Esophagus (tissue), 2 donors: ENCODE results near the gene MFSD8. TPM values are rescaled to one million over a fixed set of nuclear protein-coding genes. Genes with fewer than 3 reads are reported as not detected.

ENCODE experiments used
- H3K27ac ChIP-seq, 2 donors: one replicate each; pipeline ENCODE4 v1.5.1; 2013; ENCODE audit warnings: low read depth in 2 of 2, mild to moderate bottlenecking in 2 of 2, inconsistent platforms in 1 of 2, low read length in 1 of 2, moderate library complexity in 1 of 2
- H3K27me3 ChIP-seq, 2 donors: one replicate each; pipeline ENCODE4 v1.6.1; 2013; ENCODE audit warnings: low read length in 2 of 2, control low read depth in 1 of 2, mild to moderate bottlenecking in 1 of 2; ENCODE audit not compliant: insufficient read depth in 2 of 2, control insufficient read depth in 1 of 2
- H3K36me3 ChIP-seq, 2 donors: one replicate each; pipeline ENCODE4 v1.6.1; 2013; ENCODE audit warnings: low read length in 1 of 2; ENCODE audit not compliant: control insufficient read depth in 2 of 2, insufficient read depth in 2 of 2
- H3K4me1 ChIP-seq, 2 donors: one replicate each; pipeline ENCODE4 v1.6.1; 2013; ENCODE audit warnings: low read length in 1 of 2; ENCODE audit not compliant: control insufficient read depth in 2 of 2, insufficient read depth in 2 of 2
- H3K4me3 ChIP-seq, 2 donors: one replicate each; pipeline ENCODE4 v1.5.1; 2013; ENCODE audit warnings: low read length in 2 of 2, mild to moderate bottlenecking in 2 of 2, low read depth in 1 of 2, moderate library complexity in 1 of 2
- H3K9me3 ChIP-seq, 2 donors: one replicate each; pipeline ENCODE4 v1.6.1; 2013; ENCODE audit warnings: mild to moderate bottlenecking in 2 of 2, low read depth in 1 of 2, low read length in 1 of 2, moderate library complexity in 1 of 2; ENCODE audit not compliant: control insufficient read depth in 2 of 2, insufficient read depth in 1 of 2
- WGBS, 2 donors: extraction: QIAGEN DNeasy Blood & Tissue Kit; methylation state at CpG; one replicate each; pipeline ENCODE4 v1.1.7; 2013; 5-methylcytosine and 5-hydroxymethylcytosine counted together
- polyA plus RNA-seq, 2 donors: library from polyadenylated mRNA; stranded (reverse); fragments of 200-250 nt; gene quantifications; one replicate each; pipeline ENCODE4 v1.2.3, GENCODE V29; 2013
- donor health status: healthy with polysubstance abuse.
- donor health status: Bipolar disorder and iron deficiency.

MFSD8 gene
- polyA plus RNA-seq, 2 donors, result 7.6 to 10.5 TPM

- no peaks in the 10 kb centered on the region for H3K9me3 ChIP-seq
- no peaks in the 10 kb centered on the region for H3K4me1 ChIP-seq
- H3K27me3 ChIP-seq, result no peaks in the 10 kb centered on the region
- no peaks in the 10 kb centered on the region for H3K36me3 ChIP-seq
- H3K27ac ChIP-seq, result no peak overlapping the region
- no peak overlapping the region for H3K4me3 ChIP-seq
These were observed 94.7 kb downstream of the MFSD8 start for GRCh38 chr4:127870281-127870680.

- Histone ChIP-seq H3K9me3 (no peaks in the 10 kb centered on the region), H3K36me3 (no peaks in the 10 kb centered on the region), H3K27me3 (no peaks in the 10 kb centered on the region), H3K4me3 (no peak overlapping the region), H3K4me1 (no peaks in the 10 kb centered on the region), H3K27ac (no peak overlapping the region)
- 96 to 97% methylated on average over 2 of the region's 2 CpGs for WGBS, 2 donors
These were observed 96.8 kb downstream of the MFSD8 start for GRCh38 chr4:127868196-127868595.

Other genes starting within 250 kb of the MFSD8 start
- not detected for gene SLC25A31, start 234.8 kb downstream of the MFSD8 start, polyA plus RNA-seq
- gene HSPA4L, start 182.9 kb downstream of the MFSD8 start, polyA plus RNA-seq, result 10 to 100 TPM in 1 of 2 donors, 1 to 10 TPM in 1; 4.4 to 11.6 TPM
- gene PLK4, start 84.3 kb downstream of the MFSD8 start, polyA plus RNA-seq, result 1 to 10 TPM; 4.0 to 6.1 TPM
- gene ABHD18, start 233 bp upstream of the MFSD8 start, polyA plus RNA-seq, result 1 to 10 TPM; 2.4 to 2.6 TPM
- 10 to 100 TPM in 1 of 2 donors, 1 to 10 TPM in 1; 9.7 to 11.0 TPM for gene LARP1B, start 96.1 kb upstream of the MFSD8 start, polyA plus RNA-seq